HL-60 (cell line): ENCODE results near the gene EXOC2.

ENCODE experiments used
- CTCF ChIP-seq: IDR thresholded peaks from one replicate; pipeline ENCODE4 v1.5.1; 2011; ENCODE audit warnings: low read length, control low read depth, inconsistent platforms; ENCODE audit not compliant: insufficient read depth
- POLR2AphosphoS5 ChIP-seq: IDR thresholded peaks from 2 replicates; pipeline ENCODE4 v1.6.1; 2012; ENCODE audit warnings: low read depth

GRCh38 chr6:680666-681340 is 12.1 kb downstream of the EXOC2 start:
- TF ChIP-seq CTCF (no peak), POLR2AphosphoS5 (no peak)
